A549 (cell line): Measurements from ENCODE around the gene IPO7. TPM values are rescaled to one million over a fixed set of nuclear protein-coding genes. Genes with fewer than 3 reads are reported as not detected.

Experiments used
- ATAC-seq, 2 experiments: fragments of 200-7000 bp in 1 of 2; fragments of >200 bp in 1 of 2; cut with Nextera tagmentation in 1 of 2; cut with Tn5 transposase in 1 of 2; 3 replicates each; pipeline versions ENCODE4 v1.8.0 to v1.9.1; 2018 to 2020; ENCODE audit warnings: mild to moderate bottlenecking in 1 of 2, moderate library complexity in 1 of 2
- CTCF ChIA-PET: fragments of 300-600 bp; sonication (Branson Sonifier 250); formaldehyde crosslinking; extraction: SDS; loops from one replicate; lab custom pipeline; 2021; ENCODE audit warnings: antibody characterized with exemption, inconsistent platforms; lab: Yijun Ruan, JAX
- POLR2A ChIA-PET: fragments of 350-600 bp; formaldehyde crosslinking; extraction: SDS; loops from one replicate; lab custom pipeline; 2021; ENCODE audit warnings: antibody characterized with exemption, inconsistent platforms; lab: Yijun Ruan, JAX
- DNase-seq, 2 experiments: peaks; one replicate each; pipeline versions ENCODE4 v3.0.0 to v3.0.0-alpha.2; 2011 to 2016; ENCODE audit warnings: low read depth in 1 of 2, low spot score in 1 of 2
- FAIRE-seq: peaks from 2 replicates; lab custom pipeline; 2011; peaks lifted over from hg19 to GRCh38; lab: Jason Lieb, UNC
- H3K27ac ChIP-seq, 2 experiments: fragments of >200 bp; sonication (Bioruptor Twin); formaldehyde crosslinking; 3 replicates each; pipeline ENCODE4 v1.5.1; 2016 to 2017
- H3K4me1 ChIP-seq: fragments of >200 bp; sonication (Bioruptor Twin); formaldehyde crosslinking; 3 replicates; pipeline ENCODE4 v1.6.1; 2016
- H3K4me2 ChIP-seq: fragments of >200 bp; sonication (Bioruptor Twin); formaldehyde crosslinking; 3 replicates; pipeline ENCODE4 v1.6.1; 2016
- H3K4me3 ChIP-seq: fragments of >200 bp; sonication (Bioruptor Twin); formaldehyde crosslinking; 3 replicates; pipeline ENCODE4 v1.5.1; 2016
- H3K9me3 ChIP-seq: fragments of >200 bp; sonication (Bioruptor Twin); formaldehyde crosslinking; 3 replicates; pipeline ENCODE4 v1.6.1; 2016
- CBX2 ChIP-seq: fragments of 200-600 bp; sonication (generic); IDR thresholded peaks from 2 replicates; pipeline ENCODE4 v1.6.1; 2016; ENCODE audit warnings: low read depth, mild to moderate bottlenecking, borderline replicate concordance
- CEBPB ChIP-seq, 2 experiments: fragments of >200 bp in 1 of 2; sonication (Bioruptor Twin) in 1 of 2; formaldehyde crosslinking in 1 of 2; IDR thresholded peaks; 2 replicates each; pipeline ENCODE4 v1.6.1; 2012 to 2016
- EHF ChIP-seq: fragments of 250-450 bp; sonication (Bioruptor Pico); IDR thresholded peaks from 2 replicates; pipeline ENCODE4 v1.5.0; 2020; ENCODE audit warnings: mild to moderate bottlenecking
- EHMT2 ChIP-seq: fragments of 200-600 bp; sonication (generic); IDR thresholded peaks from 2 replicates; pipeline ENCODE4 v1.6.1; 2016; ENCODE audit warnings: antibody characterized with exemption, low read depth, mild to moderate bottlenecking, moderate library complexity
- EP300 ChIP-seq, 2 experiments: fragments of >200 bp; sonication (Bioruptor Twin); formaldehyde crosslinking; IDR thresholded peaks; 2 replicates in 1 of 2; 3 replicates in 1 of 2; pipeline ENCODE4 v1.6.1; 2016 to 2017
- GATA3 ChIP-seq: IDR thresholded peaks from 2 replicates; pipeline ENCODE4 v1.6.1; 2012; ENCODE audit warnings: borderline replicate concordance
- HDAC2 ChIP-seq: fragments of 200-600 bp; sonication (generic); IDR thresholded peaks from 2 replicates; pipeline ENCODE4 v1.6.1; 2016
- HOXA7 ChIP-seq: fragments of 250-450 bp; sonication (Bioruptor Pico); IDR thresholded peaks from 2 replicates; pipeline ENCODE4 v1.5.0; 2020; ENCODE audit warnings: mild to moderate bottlenecking, moderate library complexity
- JUN ChIP-seq, 2 experiments: fragments of >200 bp; sonication (Bioruptor Twin); formaldehyde crosslinking; IDR thresholded peaks; 2 replicates in 1 of 2; 3 replicates in 1 of 2; pipeline ENCODE4 v1.6.1; 2016 to 2017
- JUNB ChIP-seq: fragments of >200 bp; sonication (Bioruptor Twin); formaldehyde crosslinking; IDR thresholded peaks from 2 replicates; pipeline ENCODE4 v1.6.1; 2016
- MAFK ChIP-seq: fragments of 450-650 bp; IDR thresholded peaks from 2 replicates; pipeline ENCODE4 v1.6.1; 2014; ENCODE audit not compliant: partially characterized antibody
- MYC ChIP-seq: IDR thresholded peaks from 2 replicates; pipeline ENCODE4 v1.6.1; 2012; ENCODE audit warnings: mild to moderate bottlenecking, inconsistent platforms, low read length, improper control_type of control experiment, borderline replicate concordance
- NPAS2 ChIP-seq: fragments of 250-450 bp; sonication (Bioruptor Pico); IDR thresholded peaks from 2 replicates; pipeline ENCODE4 v1.8.0; 2022; ENCODE audit warnings: mild to moderate bottlenecking, moderate library complexity, borderline replicate concordance
- PHF8 ChIP-seq: fragments of 200-600 bp; sonication (generic); IDR thresholded peaks from 2 replicates; pipeline ENCODE4 v1.6.1; 2016; ENCODE audit warnings: low read depth, mild to moderate bottlenecking, antibody characterized with exemption, moderate library complexity, borderline replicate concordance
- POLR2A ChIP-seq: IDR thresholded peaks from 2 replicates; pipeline ENCODE4 v1.6.1; 2012; ENCODE audit warnings: mild to moderate bottlenecking, low read length
- POLR2AphosphoS2 ChIP-seq: conservative IDR thresholded peaks from 2 replicates; pipeline ENCODE4 v1.6.1; 2012; ENCODE audit warnings: low read length, improper control_type of control experiment, inconsistent platforms
- RAD21 ChIP-seq, 2 experiments: fragments of >200 bp in 1 of 2; sonication (Bioruptor Twin) in 1 of 2; formaldehyde crosslinking in 1 of 2; IDR thresholded peaks in 1 of 2; conservative IDR thresholded peaks in 1 of 2; 2 replicates in 1 of 2; 3 replicates in 1 of 2; pipeline ENCODE4 v1.6.1; 2012 to 2018; ENCODE audit warnings: inconsistent platforms in 1 of 2
- RFX5 ChIP-seq: fragments of 450-650 bp; IDR thresholded peaks from 2 replicates; pipeline ENCODE4 v1.7.1; 2014; ENCODE audit warnings: antibody characterized with exemption, mild to moderate bottlenecking, moderate library complexity
- SMC3 ChIP-seq: fragments of >200 bp; sonication (Bioruptor Twin); formaldehyde crosslinking; IDR thresholded peaks from 3 replicates; pipeline ENCODE4 v1.6.1; 2018; ENCODE audit warnings: inconsistent platforms
- TFCP2L1 ChIP-seq: fragments of 250-450 bp; sonication (Bioruptor Pico); IDR thresholded peaks from 2 replicates; pipeline ENCODE4 v1.5.0; 2021; ENCODE audit warnings: mild to moderate bottlenecking
- ZC3H11A ChIP-seq: fragments of 450-650 bp; IDR thresholded peaks from 2 replicates; pipeline ENCODE4 v1.6.1; 2014; ENCODE audit warnings: antibody characterized with exemption, mild to moderate bottlenecking
- ZFP36 ChIP-seq: fragments of 450-650 bp; IDR thresholded peaks from 2 replicates; pipeline ENCODE4 v1.6.1; 2014; ENCODE audit warnings: borderline replicate concordance; ENCODE audit not compliant: partially characterized antibody
- ZSCAN20 ChIP-seq: fragments of 250-450 bp; sonication (Bioruptor Pico); IDR thresholded peaks from 2 replicates; pipeline ENCODE4 v1.8.0; 2022; ENCODE audit warnings: mild to moderate bottlenecking, moderate library complexity
- WGBS: methylation state at CpG from one replicate; pipeline ENCODE4 v1.1.6; 2017; ENCODE audit errors: missing lambda C conversion rate; 5-methylcytosine and 5-hydroxymethylcytosine counted together
- polyA minus RNA-seq: library from RNA; depleted of rRNA, polyadenylated mRNA; stranded (reverse); fragments of >200 nt; gene quantifications from 2 replicates; pipeline ENCODE4 v1.2.3, GENCODE V29; 2011; rRNA and poly(A)+ RNA removed
- polyA plus RNA-seq, 4 experiments: library from polyadenylated mRNA; depleted of rRNA in 3 of 4; stranded (reverse); fragments of >200 nt; fragmentation: RNase III in 1 of 4; extraction: RNeasy Plus Mini Kit Qiagen cat#74134 plus additional on column Dnase treatment in 1 of 4; gene quantifications; 2 replicates in 3 of 4; 3 replicates in 1 of 4; pipeline ENCODE4 v1.2.3, GENCODE V29; 2011 to 2017
- TF ChIP-seq, protein P1 (sequence below): fragments of 450-650 bp; IDR thresholded peaks from 2 replicates; pipeline ENCODE4 v1.6.1; 2014; ENCODE audit warnings: antibody characterized with exemption
- TF ChIP-seq, protein P2 (sequence below): fragments of >200 bp; sonication (Bioruptor Twin); formaldehyde crosslinking; IDR thresholded peaks from 3 replicates; pipeline ENCODE4 v1.5.1; 2016
- TF ChIP-seq, protein P3 (sequence below): fragments of 250-450 bp; sonication (Bioruptor Pico); IDR thresholded peaks from 2 replicates; pipeline ENCODE4 v1.5.0; 2021; ENCODE audit warnings: mild to moderate bottlenecking, moderate library complexity, borderline replicate concordance
- TF ChIP-seq, protein P4 (sequence below): IDR thresholded peaks from 2 replicates; pipeline ENCODE4 v1.6.1; 2012
- TF ChIP-seq, protein P5 (sequence below): fragments of >200 bp; sonication (Bioruptor Twin); formaldehyde crosslinking; IDR thresholded peaks from 2 replicates; pipeline ENCODE4 v1.6.1; 2016
- TF ChIP-seq, protein P6 (sequence below): fragments of 250-450 bp; sonication (Bioruptor Pico); IDR thresholded peaks from 2 replicates; pipeline ENCODE4 v1.5.0; 2020; ENCODE audit warnings: low read depth, mild to moderate bottlenecking, moderate library complexity
- TF ChIP-seq, protein P7 (sequence below): IDR thresholded peaks from 2 replicates; pipeline ENCODE4 v1.6.1; 2012; ENCODE audit warnings: low read depth, borderline replicate concordance
- TF ChIP-seq, protein P8 (sequence below): fragments of >200 bp; sonication (Bioruptor Twin); formaldehyde crosslinking; IDR thresholded peaks from 3 replicates; pipeline ENCODE4 v1.6.1; 2016

The IPO7 gene
- polyA plus RNA-seq (2011; rRNA removed) (142 and 160 TPM in 2 replicates), polyA plus RNA-seq (2017; fragmentation: RNase III; extraction: RNeasy Plus Mini Kit Qiagen cat#74134 plus additional on column Dnase treatment) (108 to 129 TPM (median 115 TPM) in 3 replicates), polyA minus RNA-seq (112 and 120 TPM in 2 replicates)
- polyA plus RNA-seq (2012; cell fraction: cytosol; rRNA removed), result 29.9 and 35.0 TPM in 2 replicates
- polyA plus RNA-seq (2012; cell fraction: nucleus; rRNA removed), result 23.0 and 30.7 TPM in 2 replicates

DNA sequence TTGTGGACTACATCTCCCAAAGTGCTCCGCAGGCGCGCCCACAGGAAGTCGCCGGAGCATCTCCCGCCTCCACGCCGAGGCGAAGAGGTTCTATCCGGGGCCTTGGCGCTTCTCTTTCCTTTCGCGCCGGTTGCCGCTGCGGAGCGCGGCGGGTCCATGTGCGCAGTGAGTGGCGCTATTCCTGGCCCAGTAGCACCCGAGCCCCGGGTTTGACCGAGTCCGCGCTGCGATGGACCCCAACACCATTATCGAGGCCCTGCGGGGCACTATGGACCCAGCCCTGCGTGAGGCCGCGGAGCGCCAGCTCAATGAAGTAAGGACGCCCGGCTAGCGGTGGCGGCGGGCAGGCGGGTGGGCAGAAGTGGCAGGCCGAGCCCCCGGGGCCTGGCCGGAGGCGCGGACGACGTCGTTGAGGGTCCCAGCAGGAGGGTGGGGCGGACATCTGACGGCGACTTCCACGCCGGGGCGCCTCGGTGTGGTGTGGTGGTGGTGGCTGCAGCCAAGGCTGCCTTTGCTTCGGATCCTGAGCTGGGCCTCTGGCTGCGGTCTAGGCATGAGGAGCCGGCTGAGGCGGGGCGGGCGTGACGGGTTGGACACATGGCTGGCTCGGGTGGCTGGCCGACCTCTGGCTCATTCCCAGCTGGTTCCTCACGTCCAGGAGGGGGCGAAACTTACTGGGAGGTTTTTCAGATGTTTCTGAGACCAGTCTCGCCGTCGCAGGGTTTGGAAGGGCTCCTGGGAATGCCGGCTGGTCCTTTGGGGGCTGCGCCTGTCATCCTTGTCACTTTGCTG lies at the start of gene IPO7:
Gene IPO7 (plus strand): TSS at position 118 of the 792 bp plus-strand sequence. CDS start 112 bp downstream, at position 230.
- Histone ChIP-seq H3K4me3 (peak within 1 kb of the TSS; percentile 74), H3K4me2 (peak within 1 kb of the TSS; percentile 94), H3K4me1 (peaks cover 19% of the 10 kb centered on the region; the same call in 2 of the 3 replicates), H3K27ac (peak within 1 kb of the TSS; percentile 88 to 97), H3K9me3 (no peaks in the 10 kb centered on the region)
- FAIRE-seq (peak; percentile 56), DNase-seq (peak; percentile 90 to 95), ATAC-seq (peak; percentile 97 to 98)
- under 1% methylated on average over 42 of the region's 70 CpGs for WGBS
- POLR2A ChIA-PET, result interaction anchor here (0.6 to 2.4 kb wide), 12 partner anchors 10 to 247 kb away, joined by 3 to 27 read pairs (median 4); partner anchors contain the start of genes DENND5A, TMEM41B and ZNF143
- CTCF ChIA-PET, result interaction anchor here (0.8 to 2.2 kb wide), 13 partner anchors 8 to 124 kb away, joined by 3 to 12 read pairs (median 5); partner anchors contain the start of gene TMEM41B
- TF ChIP-seq HOXA7 (CRISPR knock-in tag), result 0 out of 2 replicates have a peak, but pooled peaks have one; percentile 27
- peak; percentile 79 to 86; a peak in 4 of 5 replicates for TF ChIP-seq JUN (IDR thresholded peaks at IDR 0.05)
- TF ChIP-seq CEBPB (IDR thresholded peaks at IDR 0.05), result no peak
- TF ChIP-seq, protein P1, sequence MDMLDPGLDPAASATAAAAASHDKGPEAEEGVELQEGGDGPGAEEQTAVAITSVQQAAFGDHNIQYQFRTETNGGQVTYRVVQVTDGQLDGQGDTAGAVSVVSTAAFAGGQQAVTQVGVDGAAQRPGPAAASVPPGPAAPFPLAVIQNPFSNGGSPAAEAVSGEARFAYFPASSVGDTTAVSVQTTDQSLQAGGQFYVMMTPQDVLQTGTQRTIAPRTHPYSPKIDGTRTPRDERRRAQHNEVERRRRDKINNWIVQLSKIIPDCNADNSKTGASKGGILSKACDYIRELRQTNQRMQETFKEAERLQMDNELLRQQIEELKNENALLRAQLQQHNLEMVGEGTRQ, result no peak; the same call in 1 of the 2 replicates
- peak; percentile 94 for TF ChIP-seq PHF8
- TF ChIP-seq GATA3, result peak; percentile 26; the same call in 1 of the 2 replicates
- TF ChIP-seq, protein P2, sequence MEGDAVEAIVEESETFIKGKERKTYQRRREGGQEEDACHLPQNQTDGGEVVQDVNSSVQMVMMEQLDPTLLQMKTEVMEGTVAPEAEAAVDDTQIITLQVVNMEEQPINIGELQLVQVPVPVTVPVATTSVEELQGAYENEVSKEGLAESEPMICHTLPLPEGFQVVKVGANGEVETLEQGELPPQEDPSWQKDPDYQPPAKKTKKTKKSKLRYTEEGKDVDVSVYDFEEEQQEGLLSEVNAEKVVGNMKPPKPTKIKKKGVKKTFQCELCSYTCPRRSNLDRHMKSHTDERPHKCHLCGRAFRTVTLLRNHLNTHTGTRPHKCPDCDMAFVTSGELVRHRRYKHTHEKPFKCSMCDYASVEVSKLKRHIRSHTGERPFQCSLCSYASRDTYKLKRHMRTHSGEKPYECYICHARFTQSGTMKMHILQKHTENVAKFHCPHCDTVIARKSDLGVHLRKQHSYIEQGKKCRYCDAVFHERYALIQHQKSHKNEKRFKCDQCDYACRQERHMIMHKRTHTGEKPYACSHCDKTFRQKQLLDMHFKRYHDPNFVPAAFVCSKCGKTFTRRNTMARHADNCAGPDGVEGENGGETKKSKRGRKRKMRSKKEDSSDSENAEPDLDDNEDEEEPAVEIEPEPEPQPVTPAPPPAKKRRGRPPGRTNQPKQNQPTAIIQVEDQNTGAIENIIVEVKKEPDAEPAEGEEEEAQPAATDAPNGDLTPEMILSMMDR, result peak; percentile 29; the same call in 2 of the 3 replicates
- no peak for TF ChIP-seq NPAS2 (CRISPR knock-in tag)
- TF ChIP-seq CBX2, result no peak
- TF ChIP-seq MAFK, result no peak
- TF ChIP-seq RAD21 (conservative IDR thresholded peaks at IDR 0.05 in 1 of 2, IDR thresholded peaks at IDR 0.05 in 1 of 2), result peak; percentile 20; a peak in 2 of 5 replicates
- TF ChIP-seq RFX5, result no peak
- TF ChIP-seq, protein P3, sequence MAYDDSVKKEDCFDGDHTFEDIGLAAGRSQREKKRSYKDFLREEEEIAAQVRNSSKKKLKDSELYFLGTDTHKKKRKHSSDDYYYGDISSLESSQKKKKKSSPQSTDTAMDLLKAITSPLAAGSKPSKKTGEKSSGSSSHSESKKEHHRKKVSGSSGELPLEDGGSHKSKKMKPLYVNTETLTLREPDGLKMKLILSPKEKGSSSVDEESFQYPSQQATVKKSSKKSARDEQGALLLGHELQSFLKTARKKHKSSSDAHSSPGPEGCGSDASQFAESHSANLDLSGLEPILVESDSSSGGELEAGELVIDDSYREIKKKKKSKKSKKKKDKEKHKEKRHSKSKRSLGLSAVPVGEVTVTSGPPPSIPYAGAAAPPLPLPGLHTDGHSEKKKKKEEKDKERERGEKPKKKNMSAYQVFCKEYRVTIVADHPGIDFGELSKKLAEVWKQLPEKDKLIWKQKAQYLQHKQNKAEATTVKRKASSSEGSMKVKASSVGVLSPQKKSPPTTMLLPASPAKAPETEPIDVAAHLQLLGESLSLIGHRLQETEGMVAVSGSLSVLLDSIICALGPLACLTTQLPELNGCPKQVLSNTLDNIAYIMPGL (CRISPR knock-in tag), result 0 out of 2 replicates have a peak, but pooled peaks have one; percentile 55
- TF ChIP-seq TFCP2L1 (CRISPR knock-in tag), result peak; percentile 87; the same call in 1 of the 2 replicates
- peak; percentile 26 for TF ChIP-seq SMC3
- TF ChIP-seq EHMT2, result no peak
- TF ChIP-seq, protein P4, sequence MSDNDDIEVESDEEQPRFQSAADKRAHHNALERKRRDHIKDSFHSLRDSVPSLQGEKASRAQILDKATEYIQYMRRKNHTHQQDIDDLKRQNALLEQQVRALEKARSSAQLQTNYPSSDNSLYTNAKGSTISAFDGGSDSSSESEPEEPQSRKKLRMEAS, result peak; percentile 98
- 0 out of 2 replicates have a peak, but pooled peaks have one; percentile 46 for TF ChIP-seq HDAC2
- TF ChIP-seq POLR2AphosphoS2, result no peak
- no peak for TF ChIP-seq ZFP36
- TF ChIP-seq, protein P5, sequence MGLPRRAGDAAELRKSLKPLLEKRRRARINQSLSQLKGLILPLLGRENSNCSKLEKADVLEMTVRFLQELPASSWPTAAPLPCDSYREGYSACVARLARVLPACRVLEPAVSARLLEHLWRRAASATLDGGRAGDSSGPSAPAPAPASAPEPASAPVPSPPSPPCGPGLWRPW, result no peak
- TF ChIP-seq, protein P6, sequence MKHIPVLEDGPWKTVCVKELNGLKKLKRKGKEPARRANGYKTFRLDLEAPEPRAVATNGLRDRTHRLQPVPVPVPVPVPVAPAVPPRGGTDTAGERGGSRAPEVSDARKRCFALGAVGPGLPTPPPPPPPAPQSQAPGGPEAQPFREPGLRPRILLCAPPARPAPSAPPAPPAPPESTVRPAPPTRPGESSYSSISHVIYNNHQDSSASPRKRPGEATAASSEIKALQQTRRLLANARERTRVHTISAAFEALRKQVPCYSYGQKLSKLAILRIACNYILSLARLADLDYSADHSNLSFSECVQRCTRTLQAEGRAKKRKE, result no peak
- no peak for TF ChIP-seq ZC3H11A
- TF ChIP-seq, protein P7, sequence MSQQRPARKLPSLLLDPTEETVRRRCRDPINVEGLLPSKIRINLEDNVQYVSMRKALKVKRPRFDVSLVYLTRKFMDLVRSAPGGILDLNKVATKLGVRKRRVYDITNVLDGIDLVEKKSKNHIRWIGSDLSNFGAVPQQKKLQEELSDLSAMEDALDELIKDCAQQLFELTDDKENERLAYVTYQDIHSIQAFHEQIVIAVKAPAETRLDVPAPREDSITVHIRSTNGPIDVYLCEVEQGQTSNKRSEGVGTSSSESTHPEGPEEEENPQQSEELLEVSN, result peak; percentile 92
- peak; percentile 87 for TF ChIP-seq POLR2A
- TF ChIP-seq ZSCAN20 (CRISPR knock-in tag), result no peak
- TF ChIP-seq, protein P8, sequence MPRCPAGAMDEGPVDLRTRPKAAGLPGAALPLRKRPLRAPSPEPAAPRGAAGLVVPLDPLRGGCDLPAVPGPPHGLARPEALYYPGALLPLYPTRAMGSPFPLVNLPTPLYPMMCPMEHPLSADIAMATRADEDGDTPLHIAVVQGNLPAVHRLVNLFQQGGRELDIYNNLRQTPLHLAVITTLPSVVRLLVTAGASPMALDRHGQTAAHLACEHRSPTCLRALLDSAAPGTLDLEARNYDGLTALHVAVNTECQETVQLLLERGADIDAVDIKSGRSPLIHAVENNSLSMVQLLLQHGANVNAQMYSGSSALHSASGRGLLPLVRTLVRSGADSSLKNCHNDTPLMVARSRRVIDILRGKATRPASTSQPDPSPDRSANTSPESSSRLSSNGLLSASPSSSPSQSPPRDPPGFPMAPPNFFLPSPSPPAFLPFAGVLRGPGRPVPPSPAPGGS, result peak; percentile 89
- peak; percentile 98 for TF ChIP-seq MYC
- TF ChIP-seq EP300 (IDR thresholded peaks at IDR 0.05), result no peak
- 0 out of 2 replicates have a peak, but pooled peaks have one; percentile 16 for TF ChIP-seq EHF (CRISPR knock-in tag)
- no peak for TF ChIP-seq JUNB
